GM23248 (cell line): ENCODE data around the gene PRR23B. TPM values are rescaled to one million over a fixed set of nuclear protein-coding genes. Genes with fewer than 3 reads are reported as not detected.

Experiments
- DNase-seq: peaks from one replicate; pipeline ENCODE4 v3.0.0-alpha.2; 2015
- H2AFZ ChIP-seq: fragments of 200-600 bp; sonication (generic); 2 replicates; pipeline ENCODE4 v1.6.1; 2016; ENCODE audit warnings: antibody characterized with exemption
- H3F3A ChIP-seq: fragments of 200-600 bp; sonication (generic); 2 replicates; pipeline ENCODE4 v1.6.1; 2016; ENCODE audit warnings: mild to moderate bottlenecking, antibody characterized with exemption, mixed run types; ENCODE audit not compliant: insufficient read depth
- H3K27ac ChIP-seq: fragments of 200-600 bp; sonication (generic); 2 replicates; pipeline ENCODE4 v1.5.1; 2016; ENCODE audit warnings: mild to moderate bottlenecking
- H3K27me3 ChIP-seq: fragments of 200-600 bp; sonication (generic); replicated peaks from 2 replicates; pipeline ENCODE4 v1.6.1; 2016; ENCODE audit warnings: mild to moderate bottlenecking; ENCODE audit not compliant: insufficient read depth
- H3K36me3 ChIP-seq: fragments of 200-600 bp; sonication (generic); 2 replicates; pipeline ENCODE4 v1.6.1; 2016; ENCODE audit warnings: low read depth, mild to moderate bottlenecking
- H3K4me1 ChIP-seq: fragments of 200-600 bp; sonication (generic); 2 replicates; pipeline ENCODE4 v1.6.1; 2016; ENCODE audit warnings: mild to moderate bottlenecking; ENCODE audit not compliant: insufficient read depth
- H3K4me2 ChIP-seq: fragments of 200-600 bp; sonication (generic); one replicate; pipeline ENCODE4 v1.6.1; 2016; ENCODE audit warnings: mild to moderate bottlenecking; ENCODE audit not compliant: unreplicated experiment
- H3K4me3 ChIP-seq: fragments of 200-600 bp; sonication (generic); 2 replicates; pipeline ENCODE4 v1.5.1; 2016; ENCODE audit warnings: mild to moderate bottlenecking
- H3K79me2 ChIP-seq: fragments of 200-600 bp; sonication (generic); 2 replicates; pipeline ENCODE4 v1.6.1; 2016; ENCODE audit warnings: mild to moderate bottlenecking; ENCODE audit not compliant: insufficient read depth
- H3K9ac ChIP-seq: fragments of 200-600 bp; sonication (generic); 2 replicates; pipeline ENCODE4 v1.6.1; 2016; ENCODE audit warnings: mild to moderate bottlenecking
- H3K9me2 ChIP-seq: fragments of 200-600 bp; sonication (generic); 2 replicates; pipeline ENCODE4 v1.6.1; 2016; ENCODE audit warnings: mixed run types, mild to moderate bottlenecking, moderate library complexity; ENCODE audit not compliant: insufficient read depth
- H3K9me3 ChIP-seq: fragments of 200-600 bp; sonication (generic); one replicate; pipeline ENCODE4 v1.6.1; 2017; ENCODE audit warnings: low read depth
- H4K20me1 ChIP-seq: fragments of 200-600 bp; sonication (generic); 2 replicates; pipeline ENCODE4 v1.6.0; 2016; ENCODE audit not compliant: insufficient read depth
- EZH2 ChIP-seq: fragments of 200-600 bp; sonication (generic); IDR thresholded peaks from 2 replicates; pipeline ENCODE4 v1.6.1; 2018; ENCODE audit warnings: antibody characterized with exemption, mild to moderate bottlenecking; ENCODE audit not compliant: insufficient read depth, poor library complexity, severe bottlenecking
- EZH2phosphoT487 ChIP-seq: fragments of 200-600 bp; sonication (generic); IDR thresholded peaks from 2 replicates; pipeline ENCODE4 v1.6.1; 2018; ENCODE audit warnings: antibody characterized with exemption, moderate library complexity, mild to moderate bottlenecking, low read depth; ENCODE audit not compliant: insufficient read depth
- WGBS, 2 experiments: methylation state at CpG; one replicate each; pipeline ENCODE4 v1.1.6; 2015 to 2017; ENCODE audit warnings: low lambda C conversion rate in 2 of 2, low coverage in 1 of 2; ENCODE audit errors: missing lambda C conversion rate in 2 of 2; 5-methylcytosine and 5-hydroxymethylcytosine counted together
- in situ Hi-C: fragments of 300-500 bp; cut with MboI; formaldehyde crosslinking; loops from 2 replicates; pipeline ENCODE4 v1.15.0; 2020
- polyA plus RNA-seq: library from polyadenylated mRNA; unstranded; fragments of >200 nt; fragmentation: Nextera tagmentation; extraction: Ambion mirVana; gene quantifications from 2 replicates; pipeline ENCODE4 v1.2.1, GENCODE V29; 2016
- total RNA-seq: library from RNA; depleted of rRNA; stranded (reverse); fragments of >200 nt; shearing (Covaris generic); gene quantifications from 2 replicates; pipeline ENCODE4 v1.2.3, GENCODE V29; 2014; rRNA removed

PRR23B gene
- total RNA-seq (not detected in 2 replicates), polyA plus RNA-seq (not detected in 2 replicates)

GRCh38 chr3:139020868-139021234 is at the start of gene PRR23B:
TSS of gene PRR23B (minus strand) at chr3:139020926. CDS start at chr3:139020661, 265 bp downstream.
- no peak for TF ChIP-seq EZH2phosphoT487
- TF ChIP-seq EZH2, result no peak
- Histone ChIP-seq H3K9ac (no peak within 1 kb of the TSS), H3K79me2 (no peaks in the 10 kb centered on the region), H3K9me2 (no peaks in the 10 kb centered on the region), H3K27me3 (no peaks in the 10 kb centered on the region), H3K4me1 (no peaks in the 10 kb centered on the region), H3K4me3 (no peak within 1 kb of the TSS), H2AFZ (no peak within 1 kb of the TSS), H3K36me3 (no peaks in the 10 kb centered on the region), H3F3A (no peaks in the 10 kb centered on the region), H3K27ac (no peak within 1 kb of the TSS), H3K9me3 (no peaks in the 10 kb centered on the region), H4K20me1 (no peaks in the 10 kb centered on the region), H3K4me2 (no peak within 1 kb of the TSS)
- 62 to 69% methylated on average over 14 to 19 of the region's 19 CpGs for WGBS, 2 experiments
- in situ Hi-C loops, result no loop called here
- peak; percentile 8 for DNase-seq

GRCh38 chr3:139062918-139063317 is 42.2 kb upstream of the PRR23B start:
- H3K4me2 ChIP-seq, result no peak overlapping the region
- WGBS, 2 experiments, result 0 to 4% methylated on average over 1 of the region's 1 CpG

GRCh38 chr3:139052802-139053600 is 32.3 kb upstream of the PRR23B start:
- H3K79me2 ChIP-seq, result no peaks in the 10 kb centered on the region
- H3K27ac ChIP-seq, result no peak overlapping the region
- H3K36me3 ChIP-seq, result no peaks in the 10 kb centered on the region
- in situ Hi-C loops, result no loop called here
- H3K9ac ChIP-seq, result no peak overlapping the region
- no peak overlapping the region for H3K4me3 ChIP-seq
- no peak overlapping the region for H3K4me2 ChIP-seq
- no peaks in the 10 kb centered on the region for H3K27me3 ChIP-seq
- TF ChIP-seq EZH2phosphoT487 (no peak), EZH2 (no peak)
- H2AFZ ChIP-seq, result no peak overlapping the region
- H3K9me3 ChIP-seq, result no peaks in the 10 kb centered on the region
- H3F3A ChIP-seq, result no peaks in the 10 kb centered on the region
- WGBS, 2 experiments, result 22 to 33% methylated on average over 2 of the region's 2 CpGs
- DNase-seq, result no peak
- H3K9me2 ChIP-seq, result no peaks in the 10 kb centered on the region
- no peaks in the 10 kb centered on the region for H3K4me1 ChIP-seq
- H4K20me1 ChIP-seq, result no peaks in the 10 kb centered on the region

More at GRCh38 chr3:139062918-139063317, 42.2 kb upstream of the PRR23B start:
- in situ Hi-C loops, result no loop called here
- no peak for TF ChIP-seq EZH2
- TF ChIP-seq EZH2phosphoT487, result no peak
- Histone ChIP-seq H3K79me2 (no peaks in the 10 kb centered on the region), H3K9me2 (no peaks in the 10 kb centered on the region), H2AFZ (0 out of 2 replicates have a peak overlapping the region, but pooled peaks have one; percentile 40), H3F3A (no peaks in the 10 kb centered on the region), H3K4me3 (no peak overlapping the region), H3K4me1 (no peaks in the 10 kb centered on the region), H3K27ac (no peak overlapping the region), H4K20me1 (no peaks in the 10 kb centered on the region), H3K27me3 (no peaks in the 10 kb centered on the region), H3K9ac (no peak overlapping the region), H3K36me3 (no peaks in the 10 kb centered on the region), H3K9me3 (no peaks in the 10 kb centered on the region)
- DNase-seq, result no peak

- H3K27me3 ChIP-seq, result no peaks in the 10 kb centered on the region
- H3K36me3 ChIP-seq, result no peaks in the 10 kb centered on the region
- H4K20me1 ChIP-seq, result no peaks in the 10 kb centered on the region
- DNase-seq, result no peak
- H3K9me3 ChIP-seq, result no peaks in the 10 kb centered on the region
- in situ Hi-C loops, result no loop called here
- H3K4me3 ChIP-seq, result no peak within 1 kb of the TSS
- H3K4me2 ChIP-seq, result no peak within 1 kb of the TSS
- TF ChIP-seq EZH2phosphoT487, result no peak
- TF ChIP-seq EZH2, result no peak
- no peak within 1 kb of the TSS for H2AFZ ChIP-seq
- WGBS, 2 experiments, result 39 to 44% methylated on average over 47 to 53 of the region's 77 CpGs
- H3K9me2 ChIP-seq, result no peaks in the 10 kb centered on the region
- no peaks in the 10 kb centered on the region for H3K79me2 ChIP-seq
- H3K9ac ChIP-seq, result no peak within 1 kb of the TSS
- no peaks in the 10 kb centered on the region for H3K4me1 ChIP-seq
- no peak within 1 kb of the TSS for H3K27ac ChIP-seq
- no peaks in the 10 kb centered on the region for H3F3A ChIP-seq
Observed at GRCh38 chr3:139044366-139045210, 23.9 kb upstream of the PRR23B start, which contains the start of gene PRR23C. TSS of gene PRR23C (minus strand) at chr3:139044892. CDS start at chr3:139044620, 272 bp downstream.
